Neural cell (in vitro differentiated cells): ENCODE measurements around the gene TRIM8.

ENCODE experiments used
- CTCF ChIP-seq: fragments of 450-650 bp; IDR thresholded peaks from 2 replicates; pipeline ENCODE4 v1.5.1; 2014; ENCODE audit warnings: antibody characterized with exemption, mild to moderate bottlenecking, moderate library complexity; ENCODE audit not compliant: poor library complexity, severe bottlenecking
- EZH2 ChIP-seq: fragments of 200-600, 300-800 bp; shearing (Covaris generic), sonication (generic); IDR thresholded peaks from 2 replicates; pipeline ENCODE4 v1.6.1; 2014; ENCODE audit warnings: antibody characterized with exemption, low read length, borderline replicate concordance, mild to moderate bottlenecking; ENCODE audit not compliant: insufficient read depth, poor library complexity, severe bottlenecking
- POLR2AphosphoS5 ChIP-seq: IDR thresholded peaks from 2 replicates; pipeline ENCODE4 v1.6.1; 2012
- RAD21 ChIP-seq: fragments of 450-650 bp; conservative IDR thresholded peaks from 2 replicates; pipeline ENCODE4 v1.6.1; 2014; ENCODE audit warnings: antibody characterized with exemption, mild to moderate bottlenecking, moderate library complexity
- REST ChIP-seq: IDR thresholded peaks from 2 replicates; pipeline ENCODE4 v1.6.1; 2012; ENCODE audit warnings: borderline replicate concordance

GRCh38 chr10:102677331-102678067 lies 33.2 kb downstream of the TRIM8 start:
- no peak for TF ChIP-seq CTCF
- TF ChIP-seq POLR2AphosphoS5 = no peak
- TF ChIP-seq EZH2 = no peak
- no peak for TF ChIP-seq RAD21
- TF ChIP-seq REST = no peak
